Peyer's patch (tissue), 4 donors: ENCODE results near the gene ZNF622. TPM values are rescaled to one million over a fixed set of nuclear protein-coding genes. Genes with fewer than 3 reads are reported as not detected.

Experiments used
- DNase-seq, 3 donors: peaks; one replicate each; pipeline ENCODE4 v3.0.0-alpha.2; 2017 to 2019
- H3K27ac ChIP-seq, 4 donors: fragments of 200-600 bp; sonication (generic); one replicate each; pipeline ENCODE4 v1.5.1; 2016 to 2019
- H3K27me3 ChIP-seq, 2 donors: fragments of 200-600 bp; sonication (generic); one replicate each; pipeline ENCODE4 v1.5.1; 2019
- H3K36me3 ChIP-seq, 3 donors: fragments of 200-600 bp; sonication (generic); one replicate each; pipeline ENCODE4 v1.5.1; 2016 to 2019
- H3K4me1 ChIP-seq, 4 donors: fragments of 200-600 bp; sonication (generic); one replicate each; pipeline ENCODE4 v1.5.1; 2016 to 2019
- H3K4me3 ChIP-seq, 4 donors: fragments of 200-600 bp; sonication (generic); 1 replicate in 3 of 4; 2 replicates in 1 of 4; pipeline ENCODE4 v1.5.1; 2016 to 2019; ENCODE audit warnings: mild to moderate bottlenecking in 1 of 4
- H3K9me3 ChIP-seq, 4 donors: fragments of 200-600 bp; sonication (generic); one replicate each; pipeline ENCODE4 v1.5.1; 2016 to 2019; ENCODE audit warnings: mild to moderate bottlenecking in 1 of 4
- CTCF ChIP-seq, 6 experiments: fragments of 450-650 bp in 4 of 6; fragments of 200-600 bp in 2 of 6; sonication (generic) in 1 of 6; IDR thresholded peaks; one replicate each; pipeline ENCODE4 v1.5.1; 2017 to 2019; ENCODE audit warnings: antibody characterized with exemption in 6 of 6, mild to moderate bottlenecking in 3 of 6, moderate library complexity in 1 of 6
- POLR2A ChIP-seq, 2 donors: fragments of 450-650 bp; IDR thresholded peaks; one replicate each; pipeline ENCODE4 v1.5.1; 2017; ENCODE audit warnings: antibody characterized with exemption in 2 of 2, mild to moderate bottlenecking in 2 of 2, moderate library complexity in 2 of 2
- total RNA-seq, 4 donors: library from RNA; depleted of rRNA; stranded (reverse); fragments of >200 nt; gene quantifications; one replicate each; pipeline ENCODE4 v1.1.0, GENCODE V29; 2016

The ZNF622 gene
- 10 to 100 TPM; 26.7 to 44.6 (median 32.5) TPM for total RNA-seq

- Histone ChIP-seq H3K27ac (peak within 1 kb of the TSS; percentile 75 to 83 (median 78)), H3K27me3 (no peaks in the 10 kb centered on the region), H3K4me1 (peaks cover 0 to 45% (median 16%) of the 10 kb centered on the region in 4 donors), H3K36me3 (peaks cover 0 to 28% (median 0%) of the 10 kb centered on the region in 3 donors), H3K9me3 (no peaks in the 10 kb centered on the region), H3K4me3 (peak within 1 kb of the TSS; percentile 59 to 93 (median 72))
- TF ChIP-seq CTCF (IDR thresholded peaks at IDR 0.05) (no peak), POLR2A (IDR thresholded peaks at IDR 0.05) (peak; percentile 91 to 95)
- DNase-seq, result peak; percentile 93 to 97 (median 94)
These were observed at the start of gene ZNF622 for GRCh38 chr5:16465544-16466432. Gene ZNF622, minus strand, starts transcription at chr5:16465800. Its CDS starts 135 bp downstream, at chr5:16465665.

GRCh38 chr5:16510098-16510497 is 44.5 kb upstream of the ZNF622 start:
- Histone ChIP-seq H3K27ac (no peak overlapping the region), H3K9me3 (no peaks in the 10 kb centered on the region), H3K4me1 (no peaks in the 10 kb centered on the region), H3K27me3 (no peaks in the 10 kb centered on the region), H3K36me3 (no peaks in the 10 kb centered on the region), H3K4me3 (no peak overlapping the region)
- TF ChIP-seq CTCF (IDR thresholded peaks at IDR 0.05) (no peak), POLR2A (IDR thresholded peaks at IDR 0.05) (no peak)
- no peak for DNase-seq

GRCh38 chr5:16508730-16509531 is 43.3 kb upstream of the ZNF622 start:
- TF ChIP-seq CTCF (IDR thresholded peaks at IDR 0.05), result no peak
- TF ChIP-seq POLR2A (IDR thresholded peaks at IDR 0.05), result peak in 1 of 2 donors; percentile 40
- Histone ChIP-seq H3K4me3 (peak overlapping the region in 2 of 4 donors; percentile 33 to 51), H3K4me1 (no peaks in the 10 kb centered on the region), H3K27me3 (no peaks in the 10 kb centered on the region), H3K9me3 (no peaks in the 10 kb centered on the region), H3K27ac (peak overlapping the region in 3 of 4 donors; percentile 41 to 89 (median 45)), H3K36me3 (peaks cover 0 to 7% (median 0%) of the 10 kb centered on the region in 3 donors)
- DNase-seq, result peak in 1 of 3 donors; percentile 79

GRCh38 chr5:16507716-16508115 is 42.1 kb upstream of the ZNF622 start:
- peak overlapping the region in 2 of 4 donors; percentile 33 to 51 for H3K4me3 ChIP-seq
- no peak for DNase-seq

More at GRCh38 chr5:16507716-16508115, 42.1 kb upstream of the ZNF622 start:
- H3K9me3 ChIP-seq, result no peaks in the 10 kb centered on the region
- no peaks in the 10 kb centered on the region for H3K27me3 ChIP-seq
- peak overlapping the region in 2 of 4 donors; percentile 41 to 89 for H3K27ac ChIP-seq
- TF ChIP-seq CTCF (IDR thresholded peaks at IDR 0.05), result no peak
- no peak for TF ChIP-seq POLR2A (IDR thresholded peaks at IDR 0.05)
- no peaks in the 10 kb centered on the region for H3K4me1 ChIP-seq
- peaks cover 0 to 8% (median 0%) of the 10 kb centered on the region in 3 donors for H3K36me3 ChIP-seq
